ENCODE results near the gene PLXNB3. TPM values are rescaled to one million over a fixed set of nuclear protein-coding genes. Genes with fewer than 3 reads are reported as not detected.

The PLXNB3 gene
- total RNA-seq, 1 experiment from 2014 or later = 2.5 TPM

DNA sequence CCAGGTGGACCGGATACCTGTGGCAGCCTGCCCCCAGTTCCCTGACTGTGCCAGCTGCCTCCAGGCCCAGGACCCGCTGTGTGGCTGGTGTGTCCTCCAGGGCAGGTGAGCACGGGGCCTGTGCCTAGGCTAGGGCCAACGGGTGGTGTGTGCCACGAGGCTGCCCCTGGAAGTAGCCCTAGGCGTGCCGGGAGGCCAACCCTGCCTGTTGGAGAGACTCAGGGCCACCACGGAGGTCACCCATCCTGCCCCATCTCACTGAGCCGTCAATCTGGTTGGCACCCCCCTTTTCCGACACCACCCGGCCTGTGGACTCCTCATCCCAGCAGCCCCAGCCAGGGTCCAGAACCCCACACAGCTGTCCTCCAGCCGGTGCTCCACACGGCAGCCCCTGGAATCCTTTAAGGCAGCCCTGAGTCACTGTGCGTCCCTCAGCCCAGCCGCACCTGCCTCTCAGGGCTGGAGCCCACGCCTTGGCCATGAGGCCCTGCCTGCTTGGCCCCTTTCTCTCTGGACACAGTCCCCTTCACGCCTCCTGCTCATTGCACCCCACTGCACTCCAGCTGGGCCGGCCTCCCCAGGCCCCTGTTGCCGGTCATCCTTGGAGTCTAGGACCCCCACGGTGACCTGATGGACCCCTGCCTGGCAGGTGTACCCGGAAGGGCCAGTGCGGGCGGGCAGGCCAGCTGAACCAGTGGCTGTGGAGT, 5.3 kb downstream of the PLXNB3 start:
- POLR2A ChIA-PET = no interaction called here
- DNase-seq (ENCODE audit: low spot score) (no peak), ATAC-seq (no peak)
- H3K4me1 Mint-ChIP-seq = peaks cover 3% of the 10 kb centered on the region; the same call in 1 of the 2 replicates
- CTCF ChIA-PET = interaction anchor here (1.1 kb wide), 1 partner anchor 12 kb away, joined by 4 read pairs; the partner anchor contains the start of gene SRPK3
- H3K4me3 Mint-ChIP-seq = no peak overlapping the region
- H3K9me3 Mint-ChIP-seq = no peaks in the 10 kb centered on the region
- no peak for TF ChIP-seq ZNF416 (CRISPR knock-in tag; IDR thresholded peaks at IDR 0.05)
- TF ChIP-seq ZNF423 (CRISPR knock-in tag; IDR thresholded peaks at IDR 0.05) = no peak
- no peak for TF ChIP-seq ZNF425 (CRISPR knock-in tag; conservative IDR thresholded peaks at IDR 0.05)
- no peak for TF ChIP-seq MXD4 (CRISPR knock-in tag; IDR thresholded peaks at IDR 0.05; ENCODE audit: borderline replicate concordance)
- TF ChIP-seq NR1H2 (CRISPR knock-in tag; IDR thresholded peaks at IDR 0.05) = no peak
- no peak for TF ChIP-seq ELF4 (CRISPR knock-in tag; IDR thresholded peaks at IDR 0.05; ENCODE audit: low read depth)
- no peak overlapping the region for H3K27ac Mint-ChIP-seq
- no peaks in the 10 kb centered on the region for H3K27me3 Mint-ChIP-seq (ENCODE audit: low read depth)
- H3K36me3 Mint-ChIP-seq = no peaks in the 10 kb centered on the region

DNA sequence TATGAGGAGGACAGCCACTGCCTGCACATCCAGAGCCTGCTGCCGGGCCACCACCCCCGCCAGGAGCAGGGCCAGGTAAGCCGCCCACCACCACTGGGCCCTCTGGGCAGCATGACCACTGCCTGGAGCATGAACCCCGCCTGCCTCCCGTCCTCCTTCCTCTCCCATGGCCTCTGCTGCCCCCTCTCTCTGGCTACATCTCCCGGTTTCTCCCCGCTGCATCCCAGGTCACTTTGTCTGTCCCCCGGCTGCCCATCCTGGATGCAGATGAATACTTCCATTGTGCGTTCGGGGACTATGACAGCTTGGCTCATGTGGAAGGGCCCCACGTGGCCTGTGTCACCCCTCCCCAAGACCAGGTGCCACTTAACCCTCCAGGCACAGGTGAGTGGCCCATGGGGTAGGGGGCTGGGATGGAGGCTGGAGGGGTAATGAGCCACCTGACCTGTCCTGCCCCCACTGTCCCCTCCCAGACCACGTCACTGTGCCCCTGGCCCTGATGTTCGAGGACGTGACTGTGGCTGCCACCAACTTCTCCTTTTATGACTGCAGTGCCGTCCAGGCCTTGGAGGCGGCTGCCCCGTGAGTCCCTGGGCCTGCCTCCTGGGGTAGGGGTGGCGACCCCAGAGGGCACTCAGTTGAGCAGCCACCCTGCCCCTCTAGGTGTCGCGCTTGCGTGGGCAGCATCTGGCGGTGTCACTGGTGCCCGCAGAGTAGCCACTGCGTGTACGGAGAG, 6.0 kb downstream of the PLXNB3 start:
- H3K27me3 Mint-ChIP-seq (ENCODE audit: low read depth) = no peaks in the 10 kb centered on the region
- CTCF ChIA-PET = no interaction called here

DNA sequence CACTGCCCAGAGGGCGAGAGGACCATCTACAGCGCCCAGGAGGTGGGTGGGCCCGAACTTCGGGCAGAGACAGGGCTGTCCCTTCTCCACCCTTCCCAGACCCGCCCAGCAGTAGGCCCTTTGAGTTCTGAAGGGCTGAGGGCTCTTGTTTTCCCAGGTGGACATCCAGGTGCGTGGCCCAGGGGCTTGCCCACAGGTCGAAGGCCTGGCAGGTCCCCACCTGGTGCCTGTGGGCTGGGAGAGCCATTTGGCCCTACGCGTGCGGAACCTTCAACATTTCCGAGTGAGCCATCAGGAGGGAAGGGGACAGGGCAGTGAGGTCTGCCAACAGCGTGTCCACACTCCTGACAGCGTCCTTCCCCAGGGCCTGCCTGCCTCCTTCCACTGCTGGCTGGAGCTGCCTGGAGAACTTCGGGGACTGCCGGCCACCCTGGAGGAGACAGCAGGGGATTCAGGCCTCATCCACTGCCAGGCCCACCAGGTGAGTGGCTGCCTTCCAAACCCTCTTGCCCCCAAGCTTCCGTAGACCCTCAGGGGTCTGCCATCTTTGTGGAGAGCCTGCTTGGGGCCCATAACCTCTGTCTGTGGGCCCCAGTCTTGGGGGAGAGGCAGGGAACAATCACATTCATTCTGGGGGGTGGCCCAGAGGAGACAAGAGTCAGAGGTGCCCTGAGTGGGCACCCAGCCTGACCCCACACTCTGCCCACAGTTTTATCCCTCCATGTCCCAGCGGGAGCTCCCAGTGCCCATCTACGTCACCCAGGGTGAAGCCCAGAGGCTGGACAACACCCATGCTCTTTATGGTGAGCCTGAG, 6.8 kb downstream of the PLXNB3 start:
- H3K4me1 Mint-ChIP-seq = peaks cover 3% of the 10 kb centered on the region; the same call in 1 of the 2 replicates
- no peaks in the 10 kb centered on the region for H3K27me3 Mint-ChIP-seq (ENCODE audit: low read depth)
- no peak for ATAC-seq
- no peaks in the 10 kb centered on the region for H3K9me3 Mint-ChIP-seq
- no peak for DNase-seq (ENCODE audit: low spot score)
- H3K4me3 Mint-ChIP-seq = no peak overlapping the region
- ChIA-PET POLR2A (no interaction called here), CTCF (no interaction called here)
- H3K27ac Mint-ChIP-seq = no peak overlapping the region
- H3K36me3 Mint-ChIP-seq = no peaks in the 10 kb centered on the region
- TF ChIP-seq, protein P1, sequence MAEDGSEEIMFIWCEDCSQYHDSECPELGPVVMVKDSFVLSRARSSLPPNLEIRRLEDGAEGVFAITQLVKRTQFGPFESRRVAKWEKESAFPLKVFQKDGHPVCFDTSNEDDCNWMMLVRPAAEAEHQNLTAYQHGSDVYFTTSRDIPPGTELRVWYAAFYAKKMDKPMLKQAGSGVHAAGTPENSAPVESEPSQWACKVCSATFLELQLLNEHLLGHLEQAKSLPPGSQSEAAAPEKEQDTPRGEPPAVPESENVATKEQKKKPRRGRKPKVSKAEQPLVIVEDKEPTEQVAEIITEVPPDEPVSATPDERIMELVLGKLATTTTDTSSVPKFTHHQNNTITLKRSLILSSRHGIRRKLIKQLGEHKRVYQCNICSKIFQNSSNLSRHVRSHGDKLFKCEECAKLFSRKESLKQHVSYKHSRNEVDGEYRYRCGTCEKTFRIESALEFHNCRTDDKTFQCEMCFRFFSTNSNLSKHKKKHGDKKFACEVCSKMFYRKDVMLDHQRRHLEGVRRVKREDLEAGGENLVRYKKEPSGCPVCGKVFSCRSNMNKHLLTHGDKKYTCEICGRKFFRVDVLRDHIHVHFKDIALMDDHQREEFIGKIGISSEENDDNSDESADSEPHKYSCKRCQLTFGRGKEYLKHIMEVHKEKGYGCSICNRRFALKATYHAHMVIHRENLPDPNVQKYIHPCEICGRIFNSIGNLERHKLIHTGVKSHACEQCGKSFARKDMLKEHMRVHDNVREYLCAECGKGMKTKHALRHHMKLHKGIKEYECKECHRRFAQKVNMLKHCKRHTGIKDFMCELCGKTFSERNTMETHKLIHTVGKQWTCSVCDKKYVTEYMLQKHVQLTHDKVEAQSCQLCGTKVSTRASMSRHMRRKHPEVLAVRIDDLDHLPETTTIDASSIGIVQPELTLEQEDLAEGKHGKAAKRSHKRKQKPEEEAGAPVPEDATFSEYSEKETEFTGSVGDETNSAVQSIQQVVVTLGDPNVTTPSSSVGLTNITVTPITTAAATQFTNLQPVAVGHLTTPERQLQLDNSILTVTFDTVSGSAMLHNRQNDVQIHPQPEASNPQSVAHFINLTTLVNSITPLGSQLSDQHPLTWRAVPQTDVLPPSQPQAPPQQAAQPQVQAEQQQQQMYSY (CRISPR knock-in tag; IDR thresholded peaks at IDR 0.05) = no peak
- TF ChIP-seq ZNF532 (CRISPR knock-in tag; IDR thresholded peaks at IDR 0.05; ENCODE audit: borderline replicate concordance) (no peak), GABPB1 (CRISPR knock-in tag; IDR thresholded peaks at IDR 0.05) (no peak)
- TF ChIP-seq, protein P2, sequence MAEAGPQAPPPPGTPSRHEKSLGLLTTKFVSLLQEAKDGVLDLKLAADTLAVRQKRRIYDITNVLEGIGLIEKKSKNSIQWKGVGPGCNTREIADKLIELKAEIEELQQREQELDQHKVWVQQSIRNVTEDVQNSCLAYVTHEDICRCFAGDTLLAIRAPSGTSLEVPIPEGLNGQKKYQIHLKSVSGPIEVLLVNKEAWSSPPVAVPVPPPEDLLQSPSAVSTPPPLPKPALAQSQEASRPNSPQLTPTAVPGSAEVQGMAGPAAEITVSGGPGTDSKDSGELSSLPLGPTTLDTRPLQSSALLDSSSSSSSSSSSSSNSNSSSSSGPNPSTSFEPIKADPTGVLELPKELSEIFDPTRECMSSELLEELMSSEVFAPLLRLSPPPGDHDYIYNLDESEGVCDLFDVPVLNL (CRISPR knock-in tag; IDR thresholded peaks at IDR 0.05; ENCODE audit: borderline replicate concordance, low read depth) = no peak

More for the DNA sequence above, 6.0 kb downstream of the PLXNB3 start:
- TF ChIP-seq ZNF671 (CRISPR knock-in tag; IDR thresholded peaks at IDR 0.05) (no peak), ETV6 (CRISPR knock-in tag; IDR thresholded peaks at IDR 0.05) (no peak), ZBTB21 (CRISPR knock-in tag; IDR thresholded peaks at IDR 0.05; ENCODE audit: borderline replicate concordance) (no peak), TEAD4 (CRISPR knock-in tag; IDR thresholded peaks at IDR 0.05) (no peak), GTF2I (CRISPR knock-in tag; conservative IDR thresholded peaks at IDR 0.05) (no peak)
- TF ChIP-seq, protein P3, sequence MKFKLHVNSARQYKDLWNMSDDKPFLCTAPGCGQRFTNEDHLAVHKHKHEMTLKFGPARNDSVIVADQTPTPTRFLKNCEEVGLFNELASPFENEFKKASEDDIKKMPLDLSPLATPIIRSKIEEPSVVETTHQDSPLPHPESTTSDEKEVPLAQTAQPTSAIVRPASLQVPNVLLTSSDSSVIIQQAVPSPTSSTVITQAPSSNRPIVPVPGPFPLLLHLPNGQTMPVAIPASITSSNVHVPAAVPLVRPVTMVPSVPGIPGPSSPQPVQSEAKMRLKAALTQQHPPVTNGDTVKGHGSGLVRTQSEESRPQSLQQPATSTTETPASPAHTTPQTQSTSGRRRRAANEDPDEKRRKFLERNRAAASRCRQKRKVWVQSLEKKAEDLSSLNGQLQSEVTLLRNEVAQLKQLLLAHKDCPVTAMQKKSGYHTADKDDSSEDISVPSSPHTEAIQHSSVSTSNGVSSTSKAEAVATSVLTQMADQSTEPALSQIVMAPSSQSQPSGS (CRISPR knock-in tag; IDR thresholded peaks at IDR 0.05; ENCODE audit: borderline replicate concordance, low read depth) = no peak
- TF ChIP-seq, protein P4, sequence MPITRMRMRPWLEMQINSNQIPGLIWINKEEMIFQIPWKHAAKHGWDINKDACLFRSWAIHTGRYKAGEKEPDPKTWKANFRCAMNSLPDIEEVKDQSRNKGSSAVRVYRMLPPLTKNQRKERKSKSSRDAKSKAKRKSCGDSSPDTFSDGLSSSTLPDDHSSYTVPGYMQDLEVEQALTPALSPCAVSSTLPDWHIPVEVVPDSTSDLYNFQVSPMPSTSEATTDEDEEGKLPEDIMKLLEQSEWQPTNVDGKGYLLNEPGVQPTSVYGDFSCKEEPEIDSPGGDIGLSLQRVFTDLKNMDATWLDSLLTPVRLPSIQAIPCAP (CRISPR knock-in tag; IDR thresholded peaks at IDR 0.05) = no peak
- POLR2A ChIA-PET = no interaction called here
- no peak overlapping the region for H3K4me3 Mint-ChIP-seq
- no peak for DNase-seq (ENCODE audit: low spot score)
- H3K36me3 Mint-ChIP-seq = no peaks in the 10 kb centered on the region
- no peaks in the 10 kb centered on the region for H3K9me3 Mint-ChIP-seq
- ATAC-seq = no peak
- peaks cover 3% of the 10 kb centered on the region; the same call in 1 of the 2 replicates for H3K4me1 Mint-ChIP-seq
- H3K27ac Mint-ChIP-seq = no peak overlapping the region

All from WTC11 (cell line).